Measurements from ENCODE around the gene SMCO4. TPM values are rescaled to one million over a fixed set of nuclear protein-coding genes. Genes with fewer than 3 reads are reported as not detected.
A peak's percentile ranks its signal among the peaks of the same experiment; 100 is the strongest.

Gene SMCO4
- total RNA-seq, 1 donor from 2014 or later, result 26.5 TPM

DNA sequence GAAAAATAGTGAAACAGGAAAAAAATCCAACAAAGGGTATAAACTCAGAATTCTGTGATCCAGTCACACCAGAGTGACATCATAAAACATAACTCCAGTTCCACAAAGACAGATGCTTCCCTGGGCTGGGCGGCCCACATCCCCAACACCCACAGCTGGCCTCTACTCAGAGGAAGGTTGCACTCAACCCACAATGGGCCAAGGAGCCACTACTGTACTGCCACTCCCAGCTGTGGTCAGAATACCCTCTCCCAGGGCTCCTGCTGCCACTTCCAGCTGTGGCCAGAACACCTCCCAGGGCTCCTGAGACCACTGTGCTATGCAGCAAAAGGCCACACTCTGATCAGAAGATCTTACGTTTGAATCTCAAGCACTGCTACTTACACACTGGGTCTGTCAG is 18.3 kb downstream of the SMCO4 start:
- Mint-ChIP-seq H3K27me3 (no peaks in the 10 kb centered on the region), H3K4me3 (ENCODE audit: low read depth) (no peak overlapping the region), H3K27ac (no peak overlapping the region), H3K4me1 (ENCODE audit: low read depth) (peaks cover 30% of the 10 kb centered on the region), H3K36me3 (ENCODE audit: insufficient read depth) (peaks cover 2% of the 10 kb centered on the region), H3K9me3 (ENCODE audit: low read depth) (no peaks in the 10 kb centered on the region)
- no peak for DNase-seq (ENCODE audit: low spot score, unreplicated experiment)
- TF ChIP-seq, protein P1, sequence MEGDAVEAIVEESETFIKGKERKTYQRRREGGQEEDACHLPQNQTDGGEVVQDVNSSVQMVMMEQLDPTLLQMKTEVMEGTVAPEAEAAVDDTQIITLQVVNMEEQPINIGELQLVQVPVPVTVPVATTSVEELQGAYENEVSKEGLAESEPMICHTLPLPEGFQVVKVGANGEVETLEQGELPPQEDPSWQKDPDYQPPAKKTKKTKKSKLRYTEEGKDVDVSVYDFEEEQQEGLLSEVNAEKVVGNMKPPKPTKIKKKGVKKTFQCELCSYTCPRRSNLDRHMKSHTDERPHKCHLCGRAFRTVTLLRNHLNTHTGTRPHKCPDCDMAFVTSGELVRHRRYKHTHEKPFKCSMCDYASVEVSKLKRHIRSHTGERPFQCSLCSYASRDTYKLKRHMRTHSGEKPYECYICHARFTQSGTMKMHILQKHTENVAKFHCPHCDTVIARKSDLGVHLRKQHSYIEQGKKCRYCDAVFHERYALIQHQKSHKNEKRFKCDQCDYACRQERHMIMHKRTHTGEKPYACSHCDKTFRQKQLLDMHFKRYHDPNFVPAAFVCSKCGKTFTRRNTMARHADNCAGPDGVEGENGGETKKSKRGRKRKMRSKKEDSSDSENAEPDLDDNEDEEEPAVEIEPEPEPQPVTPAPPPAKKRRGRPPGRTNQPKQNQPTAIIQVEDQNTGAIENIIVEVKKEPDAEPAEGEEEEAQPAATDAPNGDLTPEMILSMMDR (IDR thresholded peaks at IDR 0.05; ENCODE audit: unreplicated experiment), result no peak

DNA sequence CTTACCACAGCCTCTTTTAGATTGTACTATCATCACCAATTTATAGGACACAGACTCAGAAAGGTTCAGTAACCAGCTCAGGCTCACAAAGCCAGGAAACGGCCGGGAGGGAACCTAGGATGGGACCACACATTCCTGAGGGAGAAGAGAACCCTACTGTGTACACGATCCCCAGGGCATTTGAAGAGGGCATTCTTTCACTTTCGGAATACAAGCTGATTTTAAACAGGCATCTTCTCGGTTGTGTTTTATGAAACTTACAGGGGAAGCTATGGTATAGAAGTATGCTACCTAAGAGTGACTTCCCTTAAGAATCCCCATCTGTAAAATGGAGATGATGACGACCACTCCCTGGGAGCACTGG is 19.0 kb downstream of the SMCO4 start:
- H3K36me3 Mint-ChIP-seq (ENCODE audit: insufficient read depth), result peaks cover 2% of the 10 kb centered on the region
- H3K9me3 Mint-ChIP-seq (ENCODE audit: low read depth), result no peaks in the 10 kb centered on the region
- no peak overlapping the region for H3K4me3 Mint-ChIP-seq (ENCODE audit: low read depth)
- H3K27ac Mint-ChIP-seq, result no peak overlapping the region
- no peaks in the 10 kb centered on the region for H3K27me3 Mint-ChIP-seq
- no peak for DNase-seq (ENCODE audit: low spot score, unreplicated experiment)
- TF ChIP-seq, protein P1 (IDR thresholded peaks at IDR 0.05; ENCODE audit: unreplicated experiment), result no peak
- peaks cover 28% of the 10 kb centered on the region for H3K4me1 Mint-ChIP-seq (ENCODE audit: low read depth)

DNA sequence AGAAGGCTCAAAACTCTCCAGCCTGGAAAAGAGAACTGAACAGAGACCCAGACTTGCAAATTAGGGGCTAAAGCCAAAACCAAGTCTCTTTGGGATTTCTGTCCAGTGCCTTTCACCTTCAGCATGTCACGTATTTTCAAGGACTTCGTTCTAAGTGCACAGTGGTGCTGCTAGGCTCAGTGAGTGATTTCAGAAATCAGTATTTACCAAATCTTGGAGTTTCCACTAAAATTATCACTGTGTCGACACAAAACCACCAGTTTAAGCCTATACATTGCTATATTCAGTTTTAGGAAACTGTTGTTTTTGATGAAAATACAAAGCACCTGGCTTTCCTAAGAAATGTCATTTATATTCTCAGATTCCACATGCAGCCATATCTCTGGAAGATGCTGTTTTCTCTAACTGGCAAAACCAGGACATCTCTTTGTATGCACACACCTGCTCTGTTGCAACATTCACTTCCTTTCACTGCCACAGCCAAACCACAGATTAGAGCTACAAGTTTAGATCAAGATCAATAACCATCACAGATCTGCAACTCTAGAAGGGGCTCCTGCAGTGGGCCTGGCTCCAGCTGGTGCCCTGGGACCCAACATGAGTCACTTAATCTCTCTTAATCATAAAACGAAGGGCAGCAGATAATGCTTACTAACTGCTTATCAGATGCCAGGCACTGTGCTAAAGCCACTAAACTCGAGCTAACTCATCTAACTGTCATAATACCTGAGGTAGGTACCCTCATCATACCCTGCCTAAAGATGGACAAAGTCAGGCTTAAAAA is 22.3 kb downstream of the SMCO4 start:
- Mint-ChIP-seq H3K4me3 (ENCODE audit: low read depth) (no peak overlapping the region), H3K36me3 (ENCODE audit: insufficient read depth) (peaks cover 2% of the 10 kb centered on the region), H3K27me3 (no peaks in the 10 kb centered on the region), H3K9me3 (ENCODE audit: low read depth) (no peaks in the 10 kb centered on the region), H3K4me1 (ENCODE audit: low read depth) (peaks cover 17% of the 10 kb centered on the region), H3K27ac (peak overlapping the region; percentile 6)
- TF ChIP-seq, protein P1 (IDR thresholded peaks at IDR 0.05; ENCODE audit: unreplicated experiment), result no peak
- no peak for DNase-seq (ENCODE audit: low spot score, unreplicated experiment)

DNA sequence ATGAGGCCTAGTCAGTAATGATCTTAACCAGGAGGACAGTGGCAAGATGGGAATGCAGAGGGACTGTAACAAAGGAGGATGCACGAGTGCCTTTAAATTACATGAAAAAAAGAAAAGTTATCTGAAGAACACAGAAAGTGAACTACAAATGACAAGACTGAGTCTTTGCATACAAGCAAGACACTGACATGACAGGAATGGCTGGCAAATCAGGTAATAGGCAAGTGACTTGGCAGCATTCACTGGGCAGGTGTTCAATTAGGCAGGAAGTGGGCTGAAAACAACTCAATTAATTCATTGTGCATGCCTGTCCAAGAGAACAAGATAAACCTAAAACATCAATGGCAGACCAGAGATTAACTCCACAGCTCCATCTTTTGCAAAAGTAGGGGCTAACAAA is 24.0 kb downstream of the SMCO4 start:
- Mint-ChIP-seq H3K4me3 (ENCODE audit: low read depth) (no peak overlapping the region), H3K9me3 (ENCODE audit: low read depth) (no peaks in the 10 kb centered on the region), H3K36me3 (ENCODE audit: insufficient read depth) (peaks cover 2% of the 10 kb centered on the region), H3K4me1 (ENCODE audit: low read depth) (peaks cover 11% of the 10 kb centered on the region), H3K27me3 (no peaks in the 10 kb centered on the region), H3K27ac (no peak overlapping the region)
- TF ChIP-seq, protein P1 (IDR thresholded peaks at IDR 0.05; ENCODE audit: unreplicated experiment), result no peak
- no peak for DNase-seq (ENCODE audit: low spot score, unreplicated experiment)

DNA sequence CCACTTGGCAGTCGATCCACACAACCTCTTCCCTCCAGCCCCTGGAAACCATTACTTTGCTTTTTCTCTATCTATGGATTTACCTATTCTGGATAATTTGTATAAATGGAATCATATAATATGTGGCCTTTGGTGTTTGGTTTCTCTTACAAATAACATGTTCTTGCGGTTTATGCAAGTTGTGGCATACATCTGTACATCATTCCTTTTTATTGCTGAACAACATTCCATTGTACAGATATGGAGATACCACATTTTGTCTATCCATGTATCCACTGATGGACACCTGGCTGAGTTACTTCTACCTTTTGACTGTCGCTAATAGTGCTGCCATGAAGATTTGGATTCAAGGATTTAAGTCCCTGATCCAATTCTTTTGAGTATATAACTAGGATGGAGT is 25.1 kb downstream of the SMCO4 start:
- TF ChIP-seq, protein P1 (IDR thresholded peaks at IDR 0.05; ENCODE audit: unreplicated experiment), result no peak
- no peaks in the 10 kb centered on the region for H3K27me3 Mint-ChIP-seq
- no peak overlapping the region for H3K27ac Mint-ChIP-seq

More for the DNA sequence above, 25.1 kb downstream of the SMCO4 start:
- peaks cover 3% of the 10 kb centered on the region for H3K36me3 Mint-ChIP-seq (ENCODE audit: insufficient read depth)
- no peak for DNase-seq (ENCODE audit: low spot score, unreplicated experiment)
- peaks cover 11% of the 10 kb centered on the region for H3K4me1 Mint-ChIP-seq (ENCODE audit: low read depth)
- H3K9me3 Mint-ChIP-seq (ENCODE audit: low read depth), result no peaks in the 10 kb centered on the region
- no peak overlapping the region for H3K4me3 Mint-ChIP-seq (ENCODE audit: low read depth)

Data from progenitor cell of endocrine pancreas (in vitro differentiated cells).